HepG2 (cell line): Measurements from ENCODE around the gene HDDC3. TPM values are rescaled to one million over a fixed set of nuclear protein-coding genes. Genes with fewer than 3 reads are reported as not detected.
A peak's percentile ranks its signal among the peaks of the same experiment; 100 is the strongest.

Source experiments
- CREBL2 ChIP-seq: sonication (generic); formaldehyde crosslinking; IDR thresholded peaks from 2 replicates; pipeline ENCODE4 v1.8.1; 2023; ENCODE audit warnings: missing genetic modification reagents, mild to moderate bottlenecking, borderline replicate concordance
- CTCF ChIP-seq: sonication (generic); formaldehyde crosslinking; IDR thresholded peaks from 2 replicates; pipeline ENCODE4 v1.5.0; 2020; ENCODE audit warnings: mild to moderate bottlenecking, missing genetic modification reagents, moderate library complexity
- FOXK1 ChIP-seq: sonication (generic); formaldehyde crosslinking; IDR thresholded peaks from 2 replicates; pipeline ENCODE4 v1.4.0; 2020; ENCODE audit warnings: low read depth, missing genetic modification reagents, borderline replicate concordance
- GATAD1 ChIP-seq: IDR thresholded peaks from 2 replicates; pipeline ENCODE4 v1.6.1; 2016; ENCODE audit warnings: missing genetic modification reagents, missing compliant biosample characterization
- MBNL3 ChIP-seq: fragments of 250-450 bp; sonication (Bioruptor Pico); conservative IDR thresholded peaks from 2 replicates; pipeline ENCODE4 v1.8.0; 2022; ENCODE audit warnings: mild to moderate bottlenecking, inconsistent platforms
- MIXL1 ChIP-seq: IDR thresholded peaks from 2 replicates; pipeline ENCODE4 v1.6.1; 2016
- PRDM15 ChIP-seq: sonication (generic); formaldehyde crosslinking; IDR thresholded peaks from 2 replicates; pipeline ENCODE4 v1.4.0; 2020; ENCODE audit warnings: missing genetic modification reagents
- RBFOX2 ChIP-seq: fragments of 200-400 bp; formaldehyde crosslinking; IDR thresholded peaks from 2 replicates; pipeline ENCODE4 v1.6.1; 2017; ENCODE audit warnings: low read depth, mild to moderate bottlenecking, low read length
- REPIN1 ChIP-seq: sonication (generic); formaldehyde crosslinking; IDR thresholded peaks from 2 replicates; pipeline ENCODE4 v1.8.0; 2022; ENCODE audit warnings: missing genetic modification reagents, low read depth, mild to moderate bottlenecking, borderline replicate concordance
- RXRA ChIP-seq: sonication (generic); formaldehyde crosslinking; IDR thresholded peaks from 2 replicates; pipeline ENCODE4 v1.5.1; 2020; ENCODE audit warnings: missing genetic modification reagents
- SALL1 ChIP-seq: sonication (generic); formaldehyde crosslinking; IDR thresholded peaks from 2 replicates; pipeline ENCODE4 v1.8.0; 2022; ENCODE audit warnings: mild to moderate bottlenecking, missing genetic modification reagents
- SP5 ChIP-seq: IDR thresholded peaks from 2 replicates; pipeline ENCODE4 v1.6.1; 2016; ENCODE audit warnings: low read depth, borderline replicate concordance
- TFDP1 ChIP-seq: IDR thresholded peaks from 2 replicates; pipeline ENCODE4 v1.6.1; 2016; ENCODE audit warnings: missing compliant biosample characterization, missing genetic modification reagents, borderline replicate concordance
- TSC22D2 ChIP-seq: sonication (generic); formaldehyde crosslinking; IDR thresholded peaks from 2 replicates; pipeline ENCODE4 v1.5.1; 2020; ENCODE audit warnings: missing genetic modification reagents, mild to moderate bottlenecking, borderline replicate concordance
- YY1 ChIP-seq: IDR thresholded peaks from 2 replicates; pipeline ENCODE4 v1.6.1; 2011; ENCODE audit warnings: low read length, low read depth, moderate library complexity, mild to moderate bottlenecking; ENCODE audit not compliant: insufficient read depth, insufficient replicate concordance
- ZBTB7A ChIP-seq: sonication (generic); formaldehyde crosslinking; IDR thresholded peaks from 2 replicates; pipeline ENCODE4 v1.8.0; 2022; ENCODE audit warnings: mild to moderate bottlenecking, missing genetic modification reagents
- ZFP36L2 ChIP-seq: sonication (generic); formaldehyde crosslinking; IDR thresholded peaks from 2 replicates; pipeline ENCODE4 v1.4.0; 2020; ENCODE audit warnings: missing genetic modification reagents
- ZNF292 ChIP-seq: sonication (generic); formaldehyde crosslinking; IDR thresholded peaks from 2 replicates; pipeline ENCODE4 v1.8.1; 2022; ENCODE audit warnings: mild to moderate bottlenecking, low read depth, missing genetic modification reagents, borderline replicate concordance
- ZNF639 ChIP-seq: conservative IDR thresholded peaks from 2 replicates; pipeline ENCODE4 v1.6.1; 2018; ENCODE audit warnings: missing genetic modification reagents
- ZNF777 ChIP-seq: sonication (generic); formaldehyde crosslinking; IDR thresholded peaks from 2 replicates; pipeline ENCODE4 v1.4.0; 2020; ENCODE audit warnings: missing genetic modification reagents
- polyA plus RNA-seq, 8 experiments: library from polyadenylated mRNA; depleted of rRNA in 3 of 8; stranded (reverse) in 7 of 8; unstranded in 1 of 8; fragments of >200 nt; fragmentation: Illumina TruSeq in 4 of 8; extraction: Trizol in 4 of 8; gene quantifications; 2 replicates each; pipeline versions ENCODE4 v1.2.1 to v1.2.3, GENCODE V29; 2011 to 2016; ENCODE audit warnings: low read depth in 4 of 8, missing spikeins in 1 of 8, mixed read lengths in 1 of 8; ENCODE audit not compliant: insufficient read depth in 1 of 8
- total RNA-seq, 5 experiments: library from RNA; depleted of rRNA; stranded (reverse); fragments of >200 nt; fragmentation: Illumina TruSeq; extraction: Trizol; gene quantifications; 2 replicates each; pipeline ENCODE4 v1.2.3, GENCODE V29; 2016; ENCODE audit warnings: low read depth in 1 of 5

Gene HDDC3
- total and polyA plus RNA-seq, 2 of the 13 experiments (the other 11 are each of a cell fraction or from before 2014, with no cell fraction given) = 18.7 to 28.3 TPM

GRCh38 chr15:90902040-90902839 is 30.1 kb downstream of the HDDC3 start (continued):
- no peak for TF ChIP-seq PRDM15
- TF ChIP-seq ZFP36L2 (CRISPR knock-in tag) = no peak
- TF ChIP-seq REPIN1 (CRISPR knock-in tag) = 0 out of 2 replicates have a peak, but pooled peaks have one; percentile 38
- TF ChIP-seq RXRA (CRISPR knock-in tag) = peak; percentile 71
- peak; percentile 27; the same call in 1 of the 2 replicates for TF ChIP-seq TFDP1 (CRISPR knock-in tag)
- peak; percentile 41; the same call in 1 of the 2 replicates for TF ChIP-seq ZNF639 (CRISPR knock-in tag)
- TF ChIP-seq TSC22D2 = peak; percentile 65; the same call in 1 of the 2 replicates
- peak; percentile 90 for TF ChIP-seq CTCF
- TF ChIP-seq ZNF777 = peak; percentile 65; the same call in 1 of the 2 replicates
- TF ChIP-seq SP5 (CRISPR knock-in tag) = peak; percentile 11; the same call in 1 of the 2 replicates
- TF ChIP-seq ZNF292 = 0 out of 2 replicates have a peak, but pooled peaks have one; percentile 38
- TF ChIP-seq CREBL2 (CRISPR knock-in tag) = no peak
- peak; percentile 28 for TF ChIP-seq YY1
- 0 out of 2 replicates have a peak, but pooled peaks have one; percentile 40 for TF ChIP-seq ZBTB7A (CRISPR knock-in tag)
- TF ChIP-seq MBNL3 (CRISPR knock-in tag) = no peak
- peak; percentile 64; the same call in 1 of the 2 replicates for TF ChIP-seq SALL1 (CRISPR knock-in tag)
- TF ChIP-seq FOXK1 = 0 out of 2 replicates have a peak, but pooled peaks have one; percentile 20
- TF ChIP-seq GATAD1 (CRISPR knock-in tag) = peak; percentile 71; the same call in 1 of the 2 replicates
- TF ChIP-seq RBFOX2 = peak; percentile 61; the same call in 1 of the 2 replicates
- peak; percentile 57; the same call in 1 of the 2 replicates for TF ChIP-seq MIXL1
